GM23338 (cell line): ENCODE data around the gene UBASH3A. TPM values are rescaled to one million over a fixed set of nuclear protein-coding genes. Genes with fewer than 3 reads are reported as not detected.

ENCODE experiments used
- ATAC-seq: fragments of 200-7000 bp; cut with Tn5 transposase; 3 replicates; pipeline ENCODE4 v1.9.1; 2020
- DNase-seq: peaks from one replicate; pipeline ENCODE4 v3.0.0-alpha.2; 2015; ENCODE audit warnings: low spot score
- H2AFZ ChIP-seq: fragments of 200-600 bp; sonication (generic); 2 replicates; pipeline ENCODE4 v1.8.0; 2016; ENCODE audit warnings: antibody characterized with exemption, mild to moderate bottlenecking, moderate library complexity
- H3F3A ChIP-seq: fragments of 200-600 bp; sonication (generic); replicated peaks from 2 replicates; pipeline ENCODE4 v1.8.0; 2017; ENCODE audit warnings: antibody characterized with exemption, mixed run types, low read depth
- H3K27ac ChIP-seq: fragments of 200-600 bp; sonication (generic); 2 replicates; pipeline ENCODE4 v1.6.1; 2016; ENCODE audit warnings: low read depth
- H3K27me3 ChIP-seq: fragments of 200-600 bp; sonication (generic); 2 replicates; pipeline ENCODE4 v1.8.0; 2016; ENCODE audit warnings: mild to moderate bottlenecking, mixed run types, moderate library complexity; ENCODE audit not compliant: insufficient read depth
- H3K36me3 ChIP-seq: fragments of 200-600 bp; sonication (generic); 2 replicates; pipeline ENCODE4 v1.8.0; 2016; ENCODE audit warnings: mild to moderate bottlenecking; ENCODE audit not compliant: insufficient read depth
- H3K4me1 ChIP-seq: fragments of 200-600 bp; sonication (generic); 2 replicates; pipeline ENCODE4 v1.8.0; 2016; ENCODE audit warnings: mild to moderate bottlenecking, moderate library complexity; ENCODE audit not compliant: insufficient read depth
- H3K4me2 ChIP-seq: fragments of 200-600 bp; sonication (generic); 2 replicates; pipeline ENCODE4 v1.7.1; 2017; ENCODE audit warnings: mixed run types
- H3K4me3 ChIP-seq: fragments of 200-600 bp; sonication (generic); 2 replicates; pipeline ENCODE4 v1.6.1; 2016; ENCODE audit warnings: mixed run types
- H3K79me2 ChIP-seq: fragments of 200-600 bp; sonication (generic); replicated peaks from 2 replicates; pipeline ENCODE4 v1.8.0; 2017; ENCODE audit warnings: mild to moderate bottlenecking; ENCODE audit not compliant: insufficient read depth
- H3K9me2 ChIP-seq: fragments of 200-600 bp; sonication (generic); 2 replicates; pipeline ENCODE4 v1.8.0; 2017; ENCODE audit not compliant: insufficient read depth
- H4K20me1 ChIP-seq: fragments of 200-600 bp; sonication (generic); replicated peaks from 2 replicates; pipeline ENCODE4 v1.8.0; 2017; ENCODE audit warnings: mild to moderate bottlenecking; ENCODE audit not compliant: insufficient read depth
- H3K27ac Mint-ChIP-seq: 2 replicates; pipeline ENCODE4 v1.8.0; 2020; ENCODE audit warnings: inconsistent platforms, mild to moderate bottlenecking, moderate library complexity, mixed read lengths
- H3K27me3 Mint-ChIP-seq: 3 replicates; pipeline ENCODE4 v1.8.0; 2022; ENCODE audit warnings: low read depth, mild to moderate bottlenecking, moderate library complexity, mixed read lengths, inconsistent platforms; ENCODE audit not compliant: insufficient read depth, poor library complexity
- H3K36me3 Mint-ChIP-seq: 3 replicates; pipeline ENCODE4 v1.8.0; 2021; ENCODE audit warnings: low read depth, mild to moderate bottlenecking, inconsistent platforms, moderate library complexity, mixed read lengths
- H3K4me1 Mint-ChIP-seq: 3 replicates; pipeline ENCODE4 v1.8.0; 2020; ENCODE audit warnings: mild to moderate bottlenecking, inconsistent platforms, mixed read lengths
- H3K4me3 Mint-ChIP-seq: 3 replicates; pipeline ENCODE4 v1.8.0; 2021; ENCODE audit warnings: moderate library complexity, mild to moderate bottlenecking, inconsistent platforms, mixed read lengths
- H3K9me3 Mint-ChIP-seq: 3 replicates; pipeline ENCODE4 v1.8.0; 2020; ENCODE audit warnings: moderate library complexity, mild to moderate bottlenecking, inconsistent platforms, mixed read lengths
- CREB1 ChIP-seq: fragments of 250-450 bp; sonication (Bioruptor Pico); IDR thresholded peaks from 2 replicates; pipeline ENCODE4 v1.5.0; 2020; ENCODE audit warnings: low read depth, mild to moderate bottlenecking, moderate library complexity
- CTCF ChIP-seq, 2 experiments: fragments of 200-600 bp in 1 of 2; sonication (generic) in 1 of 2; conservative IDR thresholded peaks; 2 replicates each; pipeline versions ENCODE4 v1.5.1 to v1.6.1; 2016 to 2017; ENCODE audit warnings: antibody characterized with exemption in 2 of 2, low read depth in 2 of 2, mild to moderate bottlenecking in 2 of 2, moderate library complexity in 1 of 2
- ETS1 ChIP-seq: IDR thresholded peaks from 2 replicates; pipeline ENCODE4 v1.6.1; 2016; ENCODE audit warnings: antibody characterized with exemption
- EZH2 ChIP-seq: fragments of 200-600 bp; sonication (generic); IDR thresholded peaks from one replicate; pipeline ENCODE4 v1.8.0; 2017; ENCODE audit warnings: antibody characterized with exemption, mild to moderate bottlenecking, low read depth; ENCODE audit not compliant: unreplicated experiment
- EZH2phosphoT487 ChIP-seq: fragments of 200-600 bp; sonication (generic); IDR thresholded peaks from one replicate; pipeline ENCODE4 v1.8.1; 2018; ENCODE audit warnings: antibody characterized with exemption; ENCODE audit not compliant: unreplicated experiment
- JUNB ChIP-seq: IDR thresholded peaks from one replicate; pipeline ENCODE4 v1.6.1; 2016; ENCODE audit warnings: antibody characterized with exemption; ENCODE audit not compliant: unreplicated experiment
- NANOG ChIP-seq: IDR thresholded peaks from 2 replicates; pipeline ENCODE4 v1.6.1; 2016; ENCODE audit warnings: antibody characterized with exemption, borderline replicate concordance
- POLR2AphosphoS5 ChIP-seq: IDR thresholded peaks from 2 replicates; pipeline ENCODE4 v1.6.1; 2016; ENCODE audit warnings: antibody characterized with exemption, low read depth
- REST ChIP-seq: IDR thresholded peaks from one replicate; pipeline ENCODE4 v1.6.1; 2018; ENCODE audit warnings: antibody characterized with exemption; ENCODE audit not compliant: unreplicated experiment
- STAT1 ChIP-seq: IDR thresholded peaks from one replicate; pipeline ENCODE4 v1.6.1; 2016; ENCODE audit warnings: antibody characterized with exemption; ENCODE audit not compliant: unreplicated experiment
- ZNF114 ChIP-seq: fragments of 250-450 bp; sonication (Bioruptor Pico); IDR thresholded peaks from 2 replicates; pipeline ENCODE4 v1.5.0; 2020; ENCODE audit warnings: mild to moderate bottlenecking, moderate library complexity
- ZNF331 ChIP-seq: fragments of 250-450 bp; sonication (Bioruptor Pico); IDR thresholded peaks from 2 replicates; pipeline ENCODE4 v1.5.0; 2020; ENCODE audit warnings: low read depth, mild to moderate bottlenecking, moderate library complexity
- ZNF462 ChIP-seq: fragments of 250-450 bp; sonication (Bioruptor Pico); IDR thresholded peaks from 2 replicates; pipeline ENCODE4 v1.5.0; 2020; ENCODE audit warnings: mild to moderate bottlenecking, moderate library complexity
- polyA plus RNA-seq: library from polyadenylated mRNA; unstranded; fragments of >200 nt; fragmentation: Nextera tagmentation; extraction: Ambion mirVana; gene quantifications from 2 replicates; pipeline ENCODE4 v1.2.1, GENCODE V29; 2016
- total RNA-seq: library from RNA; depleted of rRNA; stranded (reverse); fragments of >200 nt; shearing (Covaris generic); gene quantifications from 2 replicates; pipeline ENCODE4 v1.2.3, GENCODE V29; 2014

UBASH3A gene
- total and polyA plus RNA-seq, 2 experiments from 2014 or later = not detected

GRCh38 chr21:42425591-42425990 is 21.9 kb downstream of the UBASH3A start:
- DNase-seq (no peak), ATAC-seq (no peak)
- peaks cover 4% of the 10 kb centered on the region; the same call in 1 of the 3 replicates for H3K9me3 Mint-ChIP-seq
- no peaks in the 10 kb centered on the region for H3K4me1 Mint-ChIP-seq
- TF ChIP-seq NANOG = no peak
- TF ChIP-seq POLR2AphosphoS5 = no peak
- TF ChIP-seq ZNF331 (CRISPR knock-in tag) = no peak
- TF ChIP-seq ZNF462 (CRISPR knock-in tag) = no peak
- no peak for TF ChIP-seq JUNB
- no peak for TF ChIP-seq ZNF114
- no peak for TF ChIP-seq ETS1
- TF ChIP-seq EZH2 = no peak
- TF ChIP-seq CTCF (conservative IDR thresholded peaks at IDR 0.05; ENCODE audit: low read depth in 2 of 2) = no peak
- no peak for TF ChIP-seq STAT1
- TF ChIP-seq EZH2phosphoT487 = no peak
- no peak for TF ChIP-seq REST
- no peak for TF ChIP-seq CREB1
- peaks cover 4% of the 10 kb centered on the region for H3K27me3 Mint-ChIP-seq
- H3K27me3 ChIP-seq = no peaks in the 10 kb centered on the region
- no peaks in the 10 kb centered on the region for H4K20me1 ChIP-seq
- H3F3A ChIP-seq = no peaks in the 10 kb centered on the region
- no peak overlapping the region for H3K4me2 ChIP-seq
- H3K4me3 Mint-ChIP-seq = no peak overlapping the region
- H3K36me3 ChIP-seq = no peaks in the 10 kb centered on the region
- H3K27ac Mint-ChIP-seq = no peak overlapping the region
- H3K4me1 ChIP-seq = no peaks in the 10 kb centered on the region
- no peak overlapping the region for H3K27ac ChIP-seq
- H3K4me3 ChIP-seq = no peak overlapping the region
- H3K9me2 ChIP-seq = no peaks in the 10 kb centered on the region
- no peaks in the 10 kb centered on the region for H3K36me3 Mint-ChIP-seq
- H2AFZ ChIP-seq = no peak overlapping the region
- no peaks in the 10 kb centered on the region for H3K79me2 ChIP-seq
